ENCODE results near the gene IL10.

The IL10 gene

GRCh38 chr1:206793620-206794019 is 21.3 kb upstream of the IL10 start:
- no peak for TF ChIP-seq CTCF (IDR thresholded peaks at IDR 0.05)
- no peaks in the 10 kb centered on the region for H3K36me3 ChIP-seq
- no peaks in the 10 kb centered on the region for H3K27me3 ChIP-seq
- peaks cover 2 to 13% of the 10 kb centered on the region in 2 experiments for H3K4me1 ChIP-seq (ENCODE audit: control insufficient read depth in 1 of 2, insufficient read depth in 1 of 2, low read depth in 1 of 2, low read length in 1 of 2)
- H3K9me3 ChIP-seq, result no peaks in the 10 kb centered on the region
- H3K4me3 ChIP-seq (ENCODE audit: low read depth in 1 of 2, low read length in 1 of 2), result no peak overlapping the region
- H3K27ac ChIP-seq, result no peak overlapping the region

GRCh38 chr1:206792939-206793607 is 20.8 kb upstream of the IL10 start:
- no peak overlapping the region for H3K4me3 ChIP-seq (ENCODE audit: low read depth in 1 of 2, low read length in 1 of 2)

GRCh38 chr1:206790502-206791250 is 18.4 kb upstream of the IL10 start:
- Histone ChIP-seq H3K9me3 (no peaks in the 10 kb centered on the region), H3K4me3 (ENCODE audit: low read depth in 1 of 2, low read length in 1 of 2) (no peak overlapping the region), H3K4me1 (ENCODE audit: control insufficient read depth in 1 of 2, insufficient read depth in 1 of 2, low read depth in 1 of 2, low read length in 1 of 2) (no peaks in the 10 kb centered on the region), H3K36me3 (no peaks in the 10 kb centered on the region), H3K27ac (no peak overlapping the region), H3K27me3 (no peaks in the 10 kb centered on the region)
- TF ChIP-seq CTCF (IDR thresholded peaks at IDR 0.05), result no peak

More at GRCh38 chr1:206792939-206793607, 20.8 kb upstream of the IL10 start:
- Histone ChIP-seq H3K36me3 (no peaks in the 10 kb centered on the region), H3K9me3 (no peaks in the 10 kb centered on the region), H3K27ac (no peak overlapping the region), H3K27me3 (no peaks in the 10 kb centered on the region), H3K4me1 (ENCODE audit: control insufficient read depth in 1 of 2, insufficient read depth in 1 of 2, low read depth in 1 of 2, low read length in 1 of 2) (peaks cover 2 to 11% of the 10 kb centered on the region in 2 experiments)
- no peak for TF ChIP-seq CTCF (IDR thresholded peaks at IDR 0.05)

- H3K9me3 ChIP-seq, result no peaks in the 10 kb centered on the region
- no peaks in the 10 kb centered on the region for H3K36me3 ChIP-seq
- H3K27ac ChIP-seq, result no peak overlapping the region
- no peaks in the 10 kb centered on the region for H3K27me3 ChIP-seq
- H3K4me1 ChIP-seq (ENCODE audit: control insufficient read depth in 1 of 2, insufficient read depth in 1 of 2, low read depth in 1 of 2, low read length in 1 of 2), result no peaks in the 10 kb centered on the region
- H3K4me3 ChIP-seq (ENCODE audit: low read depth in 1 of 2, low read length in 1 of 2), result no peak overlapping the region
- TF ChIP-seq CTCF (IDR thresholded peaks at IDR 0.05), result no peak
Observed at GRCh38 chr1:206788487-206789050, 16.3 kb upstream of the IL10 start.

GRCh38 chr1:206787891-206788290 is 15.6 kb upstream of the IL10 start:
- no peaks in the 10 kb centered on the region for H3K27me3 ChIP-seq
- no peaks in the 10 kb centered on the region for H3K9me3 ChIP-seq
- no peak overlapping the region for H3K4me3 ChIP-seq (ENCODE audit: low read depth in 1 of 2, low read length in 1 of 2)
- H3K27ac ChIP-seq, result no peak overlapping the region
- no peaks in the 10 kb centered on the region for H3K36me3 ChIP-seq
- no peak for TF ChIP-seq CTCF (IDR thresholded peaks at IDR 0.05)
- H3K4me1 ChIP-seq (ENCODE audit: control insufficient read depth in 1 of 2, insufficient read depth in 1 of 2, low read depth in 1 of 2, low read length in 1 of 2), result no peaks in the 10 kb centered on the region
